Heart right ventricle (tissue), 16 donors: ENCODE measurements around the gene CLSTN2. TPM values are rescaled to one million over a fixed set of nuclear protein-coding genes. Genes with fewer than 3 reads are reported as not detected.

ENCODE experiments used
- ATAC-seq, 8 donors: fragments of 200-7000 bp; cut with Tn5 transposase; one replicate each; pipeline ENCODE4 v1.9.1; 2020; ENCODE audit warnings: mild to moderate bottlenecking in 8 of 8, moderate library complexity in 8 of 8, moderate number of reproducible peaks in 1 of 8
- DNase-seq, 2 donors: peaks; one replicate each; pipeline ENCODE4 v3.0.0-alpha.2; 2020
- H3K27ac ChIP-seq, 10 donors: fragments of 200-600 bp; sonication (generic) in 2 of 10; one replicate each; pipeline versions ENCODE4 v1.5.0 to v1.8.0; 2020 to 2022; ENCODE audit warnings: mild to moderate bottlenecking in 3 of 10
- H3K27me3 ChIP-seq, 7 donors: fragments of 200-600 bp; one replicate each; pipeline ENCODE4 v1.8.0; 2021 to 2022; ENCODE audit warnings: mild to moderate bottlenecking in 2 of 7
- H3K36me3 ChIP-seq, 9 donors: fragments of 200-600 bp; sonication (generic) in 1 of 9; one replicate each; pipeline versions ENCODE4 v1.5.0 to v1.8.0; 2020 to 2022; ENCODE audit warnings: mild to moderate bottlenecking in 2 of 9
- H3K4me1 ChIP-seq, 9 donors: fragments of 200-600 bp; sonication (generic) in 1 of 9; one replicate each; pipeline versions ENCODE4 v1.5.0 to v1.8.0; 2020 to 2022; ENCODE audit warnings: mild to moderate bottlenecking in 4 of 9
- H3K4me3 ChIP-seq, 10 donors: fragments of 200-600 bp; sonication (generic) in 2 of 10; one replicate each; pipeline versions ENCODE4 v1.5.0 to v1.8.0; 2020 to 2022; ENCODE audit warnings: mild to moderate bottlenecking in 7 of 10, moderate library complexity in 2 of 10
- H3K9me3 ChIP-seq, 11 donors: fragments of 200-600 bp in 10 of 11; sonication (generic) in 2 of 11; one replicate each; pipeline versions ENCODE4 v1.5.0 to v1.8.0; 2013 to 2022; ENCODE audit warnings: mild to moderate bottlenecking in 2 of 11, control low read depth in 1 of 11, moderate library complexity in 1 of 11
- WGBS, 2 donors: extraction: QIAGEN DNeasy Blood & Tissue Kit; methylation state at CpG; one replicate each; pipeline ENCODE4 v1.1.7; 2013; ENCODE audit warnings: inconsistent platforms in 1 of 2; 5-methylcytosine and 5-hydroxymethylcytosine counted together
- intact Hi-C, 10 donors: fragments of 100-400 bp; cut with DNase I; formaldehyde crosslinking; loops; one replicate each; pipeline versions ENCODE4 v1.11.1 to v1.14.2; 2022
- polyA plus RNA-seq, 2 donors: library from polyadenylated mRNA; stranded (reverse); fragments of 200-250 nt; gene quantifications; one replicate each; pipeline ENCODE4 v1.2.3, GENCODE V29; 2013
- total RNA-seq, 10 donors: library from RNA; stranded (reverse); fragmentation: NEBNext Ultra II Directional in 3 of 10; extraction: Animal tissue kit (Norgen Biotek cat#: 25700) in 3 of 10; gene quantifications; one replicate each; pipeline versions ENCODE4 v1.2.1 to v1.2.4, GENCODE V29; 2021 to 2023
- TF ChIP-seq, protein P1 (sequence below), 9 donors: fragments of 200-600 bp; sonication (generic) in 2 of 9; IDR thresholded peaks; one replicate each; pipeline versions ENCODE4 v1.5.0 to v1.8.0; 2021 to 2022; ENCODE audit warnings: antibody characterized with exemption in 9 of 9, mild to moderate bottlenecking in 5 of 9, moderate library complexity in 1 of 9
- donor health status: Arrhythmogenic right ventricular cardiomyopathy.
- donor health status: ischemic (EF 13 %, LVEDD 7.1; RV severe dilation, severe dysfunction).
- donor health status: healthy with polysubstance abuse.
- donor health status: DM: no; HTN: yes; CAD: no.
- donor health status: DM: no; HTN: no; CAD: no.
- donor health status: ischemic (EF 25% LVEDD 6.9; RV normal size, moderate dysfunction).
- donor health status: ischemic (EF 25% LVEDD 5.7; RV mildly dilated, moderate dysfunction).
- donor health status: healthy.
- donor health status: DM: yes; HTN: yes; CAD: no.
- donor health status: Ischemic cardiomyopathy.
- donor health status: ischemic (EF 35%, LVEDD 5.7; RV mildly dilated, moderate dysfunction).
- donor health status: nonischemic (EF 11% LVEDD 7.7; RV severe dilation, severe dysfunction).
- donor health status: DM: yes; HTN: yes; CAD: no.
- donor health status: PGD.
- donor health status: ischemic (EF 29% LVEDD 5.4; RV normal size, mild dysfunction).
- donor health status: nonischemic (EF 23%, LVEDD 6.1; RV moderate dilation, normal function).

CLSTN2 gene
- total and polyA plus RNA-seq, 12 donors: 0.57 to 10.7 (median 4.4) TPM

DNA sequence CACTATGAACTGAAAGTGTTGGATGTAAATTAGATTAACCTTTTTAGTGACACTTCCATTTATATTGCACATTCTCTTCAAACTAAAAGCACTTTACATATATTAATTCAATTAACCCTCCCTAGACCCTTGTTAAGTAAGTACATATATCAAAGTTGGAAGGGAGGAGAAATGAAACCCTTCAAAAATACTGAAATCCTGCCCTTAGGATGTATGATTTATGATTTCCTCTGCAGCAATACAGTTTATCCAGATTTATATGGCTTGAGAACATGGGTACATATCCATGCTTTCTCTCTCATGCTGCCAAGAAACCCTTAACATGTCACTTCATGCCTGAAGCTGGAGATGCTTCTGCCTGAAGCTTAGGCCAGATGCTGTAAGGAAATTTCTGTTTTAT, 11.0 kb downstream of the CLSTN2 start:
- intact Hi-C loops: no loop called here
- no peak overlapping the region for H3K4me3 ChIP-seq
- no peaks in the 10 kb centered on the region for H3K27me3 ChIP-seq
- DNase-seq (no peak), ATAC-seq (no peak)
- no peaks in the 10 kb centered on the region for H3K36me3 ChIP-seq
- H3K27ac ChIP-seq: no peak overlapping the region
- H3K9me3 ChIP-seq: peaks cover 0 to 9% (median 0%) of the 10 kb centered on the region in 11 donors
- TF ChIP-seq, protein P1, sequence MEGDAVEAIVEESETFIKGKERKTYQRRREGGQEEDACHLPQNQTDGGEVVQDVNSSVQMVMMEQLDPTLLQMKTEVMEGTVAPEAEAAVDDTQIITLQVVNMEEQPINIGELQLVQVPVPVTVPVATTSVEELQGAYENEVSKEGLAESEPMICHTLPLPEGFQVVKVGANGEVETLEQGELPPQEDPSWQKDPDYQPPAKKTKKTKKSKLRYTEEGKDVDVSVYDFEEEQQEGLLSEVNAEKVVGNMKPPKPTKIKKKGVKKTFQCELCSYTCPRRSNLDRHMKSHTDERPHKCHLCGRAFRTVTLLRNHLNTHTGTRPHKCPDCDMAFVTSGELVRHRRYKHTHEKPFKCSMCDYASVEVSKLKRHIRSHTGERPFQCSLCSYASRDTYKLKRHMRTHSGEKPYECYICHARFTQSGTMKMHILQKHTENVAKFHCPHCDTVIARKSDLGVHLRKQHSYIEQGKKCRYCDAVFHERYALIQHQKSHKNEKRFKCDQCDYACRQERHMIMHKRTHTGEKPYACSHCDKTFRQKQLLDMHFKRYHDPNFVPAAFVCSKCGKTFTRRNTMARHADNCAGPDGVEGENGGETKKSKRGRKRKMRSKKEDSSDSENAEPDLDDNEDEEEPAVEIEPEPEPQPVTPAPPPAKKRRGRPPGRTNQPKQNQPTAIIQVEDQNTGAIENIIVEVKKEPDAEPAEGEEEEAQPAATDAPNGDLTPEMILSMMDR (IDR thresholded peaks at IDR 0.05): no peak
- H3K4me1 ChIP-seq: peaks cover 0 to 14% (median 0%) of the 10 kb centered on the region in 9 donors

DNA sequence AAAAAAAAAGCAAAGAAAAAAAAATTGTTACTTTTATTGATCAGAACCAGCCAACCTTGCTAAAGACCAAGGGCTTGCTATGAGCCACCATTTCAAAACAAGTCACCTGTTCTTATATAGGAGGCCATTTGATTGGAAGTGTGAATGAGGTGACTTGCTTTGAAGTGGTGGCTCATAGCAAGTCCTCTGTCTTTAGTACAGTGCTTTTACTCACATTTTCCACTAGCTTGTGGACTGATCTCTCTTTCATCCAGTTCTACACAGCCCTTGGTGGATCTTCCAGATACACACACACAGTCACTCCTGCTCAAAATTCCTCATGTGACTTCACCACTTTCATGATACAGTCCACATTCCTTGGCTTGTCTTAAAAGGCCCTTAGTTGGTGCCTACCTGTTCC, 13.5 kb downstream of the CLSTN2 start:
- H3K4me1 ChIP-seq: peaks cover 0 to 7% (median 0%) of the 10 kb centered on the region in 9 donors
- H3K27me3 ChIP-seq: no peaks in the 10 kb centered on the region
- H3K27ac ChIP-seq: no peak overlapping the region
- TF ChIP-seq, protein P1 (IDR thresholded peaks at IDR 0.05): no peak
- H3K4me3 ChIP-seq: no peak overlapping the region
- H3K36me3 ChIP-seq: no peaks in the 10 kb centered on the region
- DNase-seq (no peak), ATAC-seq (no peak)
- peaks cover 0 to 9% (median 0%) of the 10 kb centered on the region in 11 donors for H3K9me3 ChIP-seq
- intact Hi-C loops: no loop called here

DNA sequence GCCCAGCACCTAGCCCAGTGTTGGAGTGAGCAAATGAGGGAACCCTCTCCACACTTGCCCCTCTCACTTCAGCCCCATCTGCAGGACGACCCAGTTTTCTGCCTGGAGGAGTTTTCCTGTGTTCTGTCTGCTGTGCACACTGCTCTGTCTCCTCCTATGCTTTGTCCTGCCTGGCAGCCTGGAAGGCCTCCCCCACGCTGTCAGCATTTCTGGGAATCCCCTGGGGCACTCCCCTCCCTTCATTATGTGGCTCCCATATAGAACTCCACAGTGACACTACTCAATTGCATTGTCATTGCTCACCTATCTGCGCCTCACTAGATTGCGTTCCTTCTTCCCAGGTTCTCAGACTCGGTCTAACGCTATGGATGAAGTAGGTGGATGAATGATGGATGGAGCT, 13.9 kb downstream of the CLSTN2 start:
- intact Hi-C loops: no loop called here
- Histone ChIP-seq H3K4me1 (peaks cover 0 to 7% (median 0%) of the 10 kb centered on the region in 9 donors), H3K27me3 (no peaks in the 10 kb centered on the region), H3K36me3 (no peaks in the 10 kb centered on the region), H3K4me3 (no peak overlapping the region), H3K27ac (no peak overlapping the region), H3K9me3 (peaks cover 0 to 9% (median 0%) of the 10 kb centered on the region in 11 donors)
- WGBS, 2 donors: 78 to 79% methylated on average over 6 of the region's 6 CpGs
- TF ChIP-seq, protein P1 (IDR thresholded peaks at IDR 0.05): no peak
- no peak for ATAC-seq
- DNase-seq: no peak

DNA sequence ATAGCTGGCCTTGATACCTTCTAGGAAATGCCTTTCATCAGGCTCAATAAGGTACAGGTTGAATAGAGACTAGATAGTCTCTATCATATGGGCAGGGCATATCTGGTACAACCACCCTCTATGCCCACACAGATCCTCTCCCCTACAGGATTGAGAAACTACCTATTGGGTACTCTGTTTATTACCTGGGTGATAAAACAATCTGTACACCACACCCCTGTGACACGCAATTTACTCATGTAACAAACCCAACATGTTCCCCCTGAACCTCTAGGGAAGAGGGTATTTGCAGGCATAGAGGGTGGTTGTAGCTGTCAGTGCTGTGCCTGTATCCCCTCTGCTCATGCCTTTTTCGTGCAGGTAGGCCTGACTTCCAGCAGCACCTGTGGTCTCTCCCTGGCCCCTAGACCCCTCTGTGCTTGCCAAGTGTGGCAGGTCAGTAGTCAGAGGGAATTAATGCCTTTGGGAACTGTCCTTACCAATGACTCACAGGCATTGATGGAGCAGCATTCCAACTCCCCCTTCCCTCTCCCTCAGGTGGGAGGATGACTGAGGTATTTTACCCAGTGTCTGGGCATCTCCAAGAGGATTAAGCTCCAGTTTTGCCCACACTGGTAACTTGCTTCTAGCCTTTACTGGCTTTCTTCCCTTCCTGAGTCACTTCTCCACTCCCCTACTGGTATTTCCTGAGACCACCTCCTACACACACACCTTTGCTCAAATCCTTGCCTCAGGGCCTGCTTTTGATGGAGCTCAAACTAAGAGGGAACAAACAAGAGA, 18.3 kb downstream of the CLSTN2 start:
- Histone ChIP-seq H3K36me3 (no peaks in the 10 kb centered on the region), H3K9me3 (no peaks in the 10 kb centered on the region), H3K27ac (no peak overlapping the region), H3K4me3 (no peak overlapping the region), H3K4me1 (peaks cover 0 to 5% (median 0%) of the 10 kb centered on the region in 9 donors), H3K27me3 (peaks cover 0 to 3% (median 0%) of the 10 kb centered on the region in 7 donors)
- TF ChIP-seq, protein P1 (IDR thresholded peaks at IDR 0.05): no peak
- 54 to 70% methylated on average over 2 of the region's 2 CpGs for WGBS, 2 donors
- DNase-seq (no peak), ATAC-seq (no peak)
- intact Hi-C loops: no loop called here
